CD4-positive, alpha-beta memory T cell (primary cell): Measurements from ENCODE around the gene AKAP8. TPM values are rescaled to one million over a fixed set of nuclear protein-coding genes. Genes with fewer than 3 reads are reported as not detected.
A peak's percentile ranks its signal among the peaks of the same experiment; 100 is the strongest.

ENCODE experiments used
- CTCF ChIA-PET: fragments of 350-600 bp; sonication (Branson Sonifier 250); formaldehyde crosslinking; loops from one replicate; lab custom pipeline; 2021; ENCODE audit warnings: inconsistent platforms; ENCODE audit not compliant: partially characterized antibody; lab: Charles Lee
- POLR2A ChIA-PET: fragments of 350-600 bp; sonication (Branson Sonifier 250); formaldehyde crosslinking; loops from one replicate; lab custom pipeline; 2021; ENCODE audit not compliant: partially characterized antibody; lab: Charles Lee
- DNase-seq, 5 donors: peaks; one replicate each; pipeline versions ENCODE4 v3.0.0 to v3.0.0-alpha.2; 2020 to 2022; ENCODE audit warnings: mixed read lengths in 1 of 5
- H3K27ac ChIP-seq: one replicate; pipeline ENCODE4 v1.7.0; 2013; ENCODE audit warnings: low read depth, low read length
- H3K27me3 ChIP-seq: 2 replicates; pipeline ENCODE4 v1.7.0; 2013; ENCODE audit warnings: mild to moderate bottlenecking, low read length, moderate library complexity; ENCODE audit not compliant: insufficient read depth
- H3K36me3 ChIP-seq: 2 replicates; pipeline ENCODE4 v1.7.0; 2013; ENCODE audit warnings: mild to moderate bottlenecking, low read length, moderate library complexity; ENCODE audit not compliant: insufficient read depth
- H3K4me1 ChIP-seq: 2 replicates; pipeline ENCODE4 v1.7.0; 2013; ENCODE audit warnings: mild to moderate bottlenecking, low read length, moderate library complexity; ENCODE audit not compliant: insufficient read depth
- H3K4me3 ChIP-seq, 2 donors: one replicate each; pipeline ENCODE4 v1.7.0; 2013; ENCODE audit warnings: low read length in 2 of 2, mild to moderate bottlenecking in 1 of 2
- H3K9me3 ChIP-seq, 2 donors: one replicate each; pipeline ENCODE4 v1.7.0; 2013; ENCODE audit warnings: low read length in 2 of 2, control low read depth in 1 of 2; ENCODE audit not compliant: control insufficient read depth in 1 of 2
- H3K27ac Mint-ChIP-seq, 7 donors: one replicate each; pipeline ENCODE4 v1.8.0; 2020 to 2021; ENCODE audit warnings: mixed read lengths in 7 of 7, mild to moderate bottlenecking in 6 of 7, inconsistent platforms in 3 of 7, moderate library complexity in 3 of 7
- H3K27me3 Mint-ChIP-seq, 2 donors: one replicate each; pipeline ENCODE4 v1.8.0; 2020 to 2021; ENCODE audit warnings: mixed read lengths in 2 of 2
- H3K36me3 Mint-ChIP-seq, 2 donors: one replicate each; pipeline ENCODE4 v1.8.0; 2020 to 2021; ENCODE audit warnings: mixed read lengths in 2 of 2, inconsistent platforms in 1 of 2, mild to moderate bottlenecking in 1 of 2
- H3K4me1 Mint-ChIP-seq, 4 donors: one replicate each; pipeline ENCODE4 v1.8.0; 2020 to 2021; ENCODE audit warnings: mixed read lengths in 4 of 4, mild to moderate bottlenecking in 1 of 4
- H3K4me3 Mint-ChIP-seq, 8 donors: one replicate each; pipeline ENCODE4 v1.8.0; 2020 to 2021; ENCODE audit warnings: mixed read lengths in 8 of 8, mild to moderate bottlenecking in 7 of 8, moderate library complexity in 6 of 8, inconsistent platforms in 3 of 8
- H3K9me3 Mint-ChIP-seq, 8 donors: one replicate each; pipeline ENCODE4 v1.8.0; 2020 to 2021; ENCODE audit warnings: mixed read lengths in 8 of 8, mild to moderate bottlenecking in 5 of 8, inconsistent platforms in 3 of 8, moderate library complexity in 1 of 8
- intact Hi-C: fragments of 100-400 bp; cut with micrococcal nuclease; formaldehyde crosslinking; loops from one replicate; pipeline ENCODE4 v1.15.1; 2023
- polyA plus RNA-seq, 2 donors: library from polyadenylated mRNA; unstranded; fragments of 300-500 nt; fragmentation: Illumina TruSeq; gene quantifications; one replicate each; pipeline ENCODE4 v1.2.3, GENCODE V29; 2021
- total RNA-seq, 2 experiments: library from RNA; stranded (reverse); gene quantifications; one replicate each; pipeline ENCODE4 v1.2.3, GENCODE V29; 2021

The AKAP8 gene
- total and polyA plus RNA-seq, 4 experiments from 2014 or later = 10.8 to 71.5 (median 46.7) TPM

- peak overlapping the region in 2 of 7 donors; percentile 3 to 78 for H3K27ac Mint-ChIP-seq
These were observed 4.7 kb downstream of the AKAP8 start for GRCh38 chr19:15374796-15375440.

GRCh38 chr19:15374105-15374651 lies 5.4 kb downstream of the AKAP8 start:
- Mint-ChIP-seq H3K27me3 (no peaks in the 10 kb centered on the region), H3K36me3 (peaks cover 13 to 52% of the 10 kb centered on the region in 2 donors), H3K4me3 (no peak overlapping the region), H3K4me1 (peaks cover 17 to 44% (median 27%) of the 10 kb centered on the region in 4 donors), H3K9me3 (no peaks in the 10 kb centered on the region), H3K27ac (no peak overlapping the region)
- Histone ChIP-seq H3K27me3 (no peaks in the 10 kb centered on the region), H3K36me3 (peaks cover 42% of the 10 kb centered on the region), H3K9me3 (no peaks in the 10 kb centered on the region), H3K4me1 (peaks cover 32% of the 10 kb centered on the region), H3K27ac (no peak overlapping the region), H3K4me3 (no peak overlapping the region)
- POLR2A ChIA-PET = no interaction called here
- CTCF ChIA-PET = no interaction called here
- intact Hi-C loops = no loop called here
- no peak for DNase-seq

More at GRCh38 chr19:15374796-15375440, 4.7 kb downstream of the AKAP8 start:
- H3K4me3 Mint-ChIP-seq = peak overlapping the region in 1 of 8 donors; percentile 20
- Histone ChIP-seq H3K4me3 (no peak overlapping the region), H3K27ac (no peak overlapping the region), H3K27me3 (no peaks in the 10 kb centered on the region), H3K9me3 (no peaks in the 10 kb centered on the region), H3K36me3 (peaks cover 34% of the 10 kb centered on the region), H3K4me1 (peaks cover 32% of the 10 kb centered on the region)
- ChIA-PET CTCF (interaction anchor here (6.5 kb wide), 1 partner anchor 45 kb away, joined by 54 read pairs; the partner anchor contains the start of gene AKAP8L), POLR2A (interaction anchor here (6.1 kb wide), 1 partner anchor 44 kb away, joined by 168 read pairs; the partner anchor contains the start of gene AKAP8L)
- peaks cover 13 to 52% of the 10 kb centered on the region in 2 donors for H3K36me3 Mint-ChIP-seq
- H3K9me3 Mint-ChIP-seq = peaks cover 0 to 3% (median 0%) of the 10 kb centered on the region in 8 donors
- no peak for DNase-seq
- H3K4me1 Mint-ChIP-seq = peaks cover 17 to 44% (median 30%) of the 10 kb centered on the region in 4 donors
- no peaks in the 10 kb centered on the region for H3K27me3 Mint-ChIP-seq
- intact Hi-C loops = loop anchor here (5.0 kb wide), 1 partner anchor 87 kb away; the partner anchor contains the start of gene RASAL3

GRCh38 chr19:15373644-15374043 lies 5.9 kb downstream of the AKAP8 start:
- H3K4me3 ChIP-seq = no peak overlapping the region
- Mint-ChIP-seq H3K4me3 (peak overlapping the region in 1 of 8 donors; percentile 16), H3K9me3 (no peaks in the 10 kb centered on the region), H3K36me3 (peaks cover 13 to 55% of the 10 kb centered on the region in 2 donors), H3K4me1 (peaks cover 17 to 44% (median 27%) of the 10 kb centered on the region in 4 donors), H3K27me3 (no peaks in the 10 kb centered on the region), H3K27ac (peak overlapping the region in 2 of 7 donors; percentile 29 to 77)
- peaks cover 47% of the 10 kb centered on the region for H3K36me3 ChIP-seq
- H3K4me1 ChIP-seq = peaks cover 32% of the 10 kb centered on the region
- intact Hi-C loops = no loop called here
- no peak overlapping the region for H3K27ac ChIP-seq
- DNase-seq = no peak
- no peaks in the 10 kb centered on the region for H3K27me3 ChIP-seq
- ChIA-PET POLR2A (no interaction called here), CTCF (no interaction called here)
- no peaks in the 10 kb centered on the region for H3K9me3 ChIP-seq

GRCh38 chr19:15372891-15373301 lies 6.7 kb downstream of the AKAP8 start:
- no peaks in the 10 kb centered on the region for H3K27me3 ChIP-seq
- intact Hi-C loops = no loop called here
- DNase-seq = no peak
- no peaks in the 10 kb centered on the region for H3K27me3 Mint-ChIP-seq
- peaks cover 14 to 38% (median 21%) of the 10 kb centered on the region in 4 donors for H3K4me1 Mint-ChIP-seq
- H3K4me1 ChIP-seq = peaks cover 30% of the 10 kb centered on the region
- CTCF ChIA-PET = interaction anchor here (0.9 kb wide), 1 partner anchor 14 kb away, joined by 3 read pairs; no protein-coding TSS in a partner anchor
- H3K4me3 Mint-ChIP-seq = no peak overlapping the region
- peaks cover 0 to 1% (median 0%) of the 10 kb centered on the region in 8 donors for H3K9me3 Mint-ChIP-seq
- no peak overlapping the region for H3K27ac ChIP-seq
- no peaks in the 10 kb centered on the region for H3K9me3 ChIP-seq
- H3K36me3 ChIP-seq = peaks cover 55% of the 10 kb centered on the region
- peak overlapping the region in 2 of 7 donors; percentile 22 to 75 for H3K27ac Mint-ChIP-seq
- H3K36me3 Mint-ChIP-seq = peaks cover 17 to 53% of the 10 kb centered on the region in 2 donors
- POLR2A ChIA-PET = no interaction called here
- H3K4me3 ChIP-seq = no peak overlapping the region

- Mint-ChIP-seq H3K9me3 (peaks cover 0 to 1% (median 0%) of the 10 kb centered on the region in 8 donors), H3K36me3 (peaks cover 20 to 54% of the 10 kb centered on the region in 2 donors), H3K27me3 (no peaks in the 10 kb centered on the region), H3K4me1 (peaks cover 13 to 34% (median 17%) of the 10 kb centered on the region in 4 donors), H3K4me3 (no peak overlapping the region), H3K27ac (peak overlapping the region in 1 of 7 donors; percentile 75)
- no peak overlapping the region for H3K4me3 ChIP-seq
- no peak overlapping the region for H3K27ac ChIP-seq
- H3K4me1 ChIP-seq = peaks cover 26% of the 10 kb centered on the region
- POLR2A ChIA-PET = no interaction called here
- CTCF ChIA-PET = interaction anchor here (0.9 kb wide), 1 partner anchor 14 kb away, joined by 3 read pairs; no protein-coding TSS in a partner anchor
- H3K9me3 ChIP-seq = no peaks in the 10 kb centered on the region
- no peaks in the 10 kb centered on the region for H3K27me3 ChIP-seq
- peaks cover 59% of the 10 kb centered on the region for H3K36me3 ChIP-seq
- intact Hi-C loops = no loop called here
- no peak for DNase-seq
These were observed 7.1 kb downstream of the AKAP8 start for GRCh38 chr19:15372470-15372869.

GRCh38 chr19:15371786-15372380 lies 7.7 kb downstream of the AKAP8 start:
- intact Hi-C loops = no loop called here
- no peak for DNase-seq
- H3K9me3 Mint-ChIP-seq = peaks cover 0 to 1% (median 0%) of the 10 kb centered on the region in 8 donors
- POLR2A ChIA-PET = interaction anchor here (2.0 kb wide), 1 partner anchor 8 kb away, joined by 8 read pairs; the partner anchor contains the start of gene AKAP8
- H3K27me3 ChIP-seq = no peaks in the 10 kb centered on the region
- no peak overlapping the region for H3K4me3 Mint-ChIP-seq
- H3K4me3 ChIP-seq = no peak overlapping the region
- H3K4me1 ChIP-seq = peaks cover 20% of the 10 kb centered on the region
- peaks cover 9 to 28% (median 13%) of the 10 kb centered on the region in 4 donors for H3K4me1 Mint-ChIP-seq
- no peaks in the 10 kb centered on the region for H3K27me3 Mint-ChIP-seq
- H3K36me3 Mint-ChIP-seq = peaks cover 20 to 60% of the 10 kb centered on the region in 2 donors
- H3K9me3 ChIP-seq = no peaks in the 10 kb centered on the region
- H3K27ac Mint-ChIP-seq = no peak overlapping the region
- H3K36me3 ChIP-seq = peaks cover 62% of the 10 kb centered on the region
- no peak overlapping the region for H3K27ac ChIP-seq
- CTCF ChIA-PET = interaction anchor here (1.3 kb wide), 1 partner anchor 36 kb away, joined by 4 read pairs; no protein-coding TSS in a partner anchor
